Activated gamma-delta T cell (primary cell): ENCODE results near the gene SOD2.
"Not testable (repeated sequence)": the region's sequence is repeated elsewhere in the genome, so short reads cannot be mapped to it uniquely, and the experiment has no call there.

ENCODE experiments used
- DNase-seq: peaks from one replicate; lab custom pipeline; 2025; lab: John Stamatoyannopoulos, UW

SOD2 gene

DNA sequence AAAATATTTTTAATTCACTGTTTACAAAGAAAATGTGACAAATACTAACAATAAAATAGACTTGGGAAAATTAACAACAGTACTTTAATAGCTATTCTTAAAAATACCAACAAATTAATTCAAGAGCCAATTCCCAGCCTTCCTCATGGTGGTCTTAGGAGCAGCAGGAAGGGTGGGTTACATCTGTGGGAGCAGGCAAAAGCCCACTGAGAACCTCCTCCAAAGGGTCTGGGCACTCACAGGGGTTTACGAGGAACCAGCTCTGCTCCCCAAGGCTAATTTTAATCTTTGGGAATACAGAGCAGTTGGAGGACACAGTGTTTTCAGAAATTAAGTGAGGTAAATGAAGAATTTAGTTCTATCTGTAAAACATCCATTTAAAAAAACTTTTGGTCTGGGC is 10.2 kb downstream of the SOD2 start:
- DNase-seq = no peak

DNA sequence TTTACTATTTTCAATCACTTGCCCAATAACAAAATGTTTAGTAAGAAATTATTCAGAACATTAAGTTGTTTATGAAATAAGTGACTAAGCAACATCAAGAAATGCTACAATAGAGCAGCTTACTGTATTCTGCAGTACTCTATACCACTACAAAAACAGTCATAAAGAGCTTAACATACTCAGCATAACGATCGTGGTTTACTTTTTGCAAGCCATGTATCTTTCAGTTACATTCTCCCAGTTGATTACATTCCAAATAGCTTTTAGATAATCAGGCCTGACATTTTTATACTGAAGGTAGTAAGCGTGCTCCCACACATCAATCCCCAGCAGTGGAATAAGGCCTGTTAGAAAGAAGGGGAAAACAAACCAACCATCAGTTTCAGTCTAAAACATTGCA is 10.7 kb downstream of the SOD2 start:
- no peak for DNase-seq

DNA sequence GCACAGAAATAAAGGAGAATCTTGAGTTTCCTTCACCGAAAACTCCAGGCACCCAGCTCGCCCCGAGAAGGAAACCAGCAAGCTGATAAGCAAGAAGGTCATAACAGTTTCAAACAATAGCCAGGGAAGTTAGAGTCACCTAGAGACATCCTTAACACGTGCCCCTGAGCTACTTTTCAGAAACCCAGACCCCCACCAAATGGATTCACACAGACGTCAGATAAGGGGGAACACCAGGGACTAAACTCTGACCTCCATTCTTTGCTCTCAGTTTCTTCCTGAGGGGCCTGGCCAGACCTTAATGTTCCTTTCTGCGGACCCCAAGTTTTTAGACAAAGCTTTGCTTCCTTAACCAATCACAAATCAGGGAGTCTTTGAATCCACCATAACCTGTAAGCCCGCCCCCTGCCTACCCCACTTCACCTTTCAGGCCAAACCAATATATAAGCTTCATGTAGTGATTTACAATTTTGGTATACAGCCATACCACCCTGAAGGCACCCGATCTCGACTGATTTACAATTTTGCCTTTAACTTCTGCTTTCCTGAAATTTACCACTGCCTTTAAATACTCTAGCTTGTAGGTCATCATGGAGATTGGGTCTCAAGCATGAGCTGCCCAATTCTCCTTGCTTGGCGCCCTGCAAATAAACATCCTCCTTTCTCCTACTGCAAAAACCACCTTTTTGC is 11.7 kb downstream of the SOD2 start:
- DNase-seq = no peak

DNA sequence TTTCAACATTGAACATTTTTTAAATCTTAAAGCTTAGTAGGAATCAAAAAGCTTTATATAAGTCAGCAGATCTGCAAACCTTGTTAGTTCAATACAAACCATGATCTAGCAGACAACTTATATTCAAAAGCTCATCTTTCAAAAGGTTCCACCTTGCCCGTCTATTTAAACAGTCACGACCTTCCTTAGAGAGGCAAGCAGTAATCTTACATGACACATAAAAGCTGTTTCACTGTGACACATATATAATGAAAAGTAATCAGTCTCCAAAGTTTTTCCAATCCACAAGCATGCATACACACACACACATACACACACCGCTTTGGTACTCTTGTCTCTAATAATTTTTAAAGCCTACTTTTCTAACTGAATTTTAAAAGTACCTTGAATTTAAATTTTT is 12.9 kb downstream of the SOD2 start:
- no peak for DNase-seq

DNA sequence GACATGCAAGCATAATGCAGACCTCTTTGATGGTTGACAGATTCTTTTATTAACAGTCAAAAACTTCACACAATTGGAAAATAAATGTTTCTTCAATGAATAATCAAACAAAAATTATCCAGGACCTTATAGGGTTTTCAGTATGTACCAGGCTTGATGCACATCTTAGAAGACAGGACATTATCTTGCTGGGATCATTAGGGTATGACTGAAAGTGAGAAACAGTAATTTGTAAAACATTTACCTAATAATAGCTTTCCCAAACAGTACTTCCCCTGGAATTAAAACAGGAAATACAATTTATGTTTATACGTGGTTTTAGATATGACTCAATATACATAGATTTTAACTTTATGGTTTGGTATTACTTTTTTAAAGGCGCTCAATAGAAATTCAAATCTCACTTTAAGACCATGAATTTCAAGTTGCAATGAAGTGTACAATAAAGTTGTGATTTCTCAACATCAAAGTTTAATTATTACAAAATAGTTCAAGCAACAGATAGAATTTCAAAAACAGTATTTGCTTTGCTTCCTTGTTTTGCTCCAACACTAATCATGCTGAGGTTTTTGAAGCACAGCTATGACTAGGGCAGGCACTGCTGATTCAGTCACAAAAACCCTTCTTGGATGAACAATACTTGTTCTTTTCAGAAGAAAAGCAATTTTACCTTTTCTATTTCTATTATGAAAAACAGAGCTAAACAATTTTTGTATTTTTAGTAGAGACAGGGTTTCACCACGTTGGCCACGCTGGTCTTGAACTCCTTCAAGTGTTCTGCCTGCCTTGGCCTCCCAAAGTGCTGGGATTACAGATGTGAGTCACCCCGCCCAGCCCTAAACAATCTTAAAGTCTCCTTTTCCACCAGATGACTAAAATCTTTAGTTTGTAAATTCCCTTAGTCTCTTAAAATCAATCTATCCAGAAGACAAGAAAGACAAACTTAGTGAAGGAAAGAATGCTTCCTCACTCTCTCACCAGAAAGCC is 13.7 kb downstream of the SOD2 start:
- DNase-seq = no peak

DNA sequence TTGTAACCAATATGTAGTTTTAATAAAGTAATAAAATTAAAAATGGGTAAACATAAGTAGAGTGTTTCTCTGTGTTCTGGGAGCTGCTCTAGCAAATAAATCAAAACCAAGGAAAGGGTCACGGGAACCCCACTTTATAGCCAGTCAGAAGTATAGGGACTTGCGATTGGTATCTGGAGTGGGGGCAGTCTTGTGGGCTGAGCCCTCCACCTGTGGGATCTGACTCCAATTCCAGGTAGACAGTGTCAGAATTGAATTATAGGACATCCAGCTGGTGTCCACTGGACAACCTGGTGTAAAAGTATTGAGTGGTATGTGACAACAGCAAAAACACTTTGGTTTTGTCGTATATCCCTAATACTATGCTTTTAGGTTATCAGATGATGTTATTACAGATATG is 14.5 kb downstream of the SOD2 start:
- DNase-seq = no peak

DNA sequence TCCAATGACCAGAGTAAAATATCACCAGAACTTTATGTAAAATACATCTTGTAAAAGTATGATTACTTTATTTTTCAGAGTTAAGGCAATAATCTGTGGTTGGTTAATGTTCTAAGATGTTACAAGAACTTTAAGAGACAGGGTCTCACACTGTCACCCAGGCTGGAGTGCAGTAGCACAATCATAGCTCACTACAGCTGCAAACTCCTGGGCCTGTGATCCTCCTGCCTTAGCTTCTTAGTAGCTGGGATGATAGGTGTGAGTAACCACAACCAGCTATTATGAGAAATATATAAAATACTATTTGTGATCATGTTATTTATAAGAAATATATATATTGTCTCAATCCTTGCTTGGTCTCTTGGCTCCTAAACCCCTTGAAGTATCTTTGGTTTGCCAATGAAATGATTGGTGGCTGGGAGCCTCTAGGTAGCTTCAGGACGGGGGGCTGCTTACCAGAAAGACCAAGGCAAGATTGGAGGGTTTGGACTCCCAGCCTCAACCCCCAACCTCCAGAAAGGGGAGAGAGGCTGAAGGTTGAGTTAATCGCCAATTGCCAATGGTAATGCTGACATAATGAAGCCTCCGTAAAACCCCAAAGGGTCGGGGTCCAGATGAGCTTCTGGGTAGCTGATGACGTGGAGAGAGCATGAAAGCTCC is 15.4 kb downstream of the SOD2 start:
- no peak for DNase-seq

DNA sequence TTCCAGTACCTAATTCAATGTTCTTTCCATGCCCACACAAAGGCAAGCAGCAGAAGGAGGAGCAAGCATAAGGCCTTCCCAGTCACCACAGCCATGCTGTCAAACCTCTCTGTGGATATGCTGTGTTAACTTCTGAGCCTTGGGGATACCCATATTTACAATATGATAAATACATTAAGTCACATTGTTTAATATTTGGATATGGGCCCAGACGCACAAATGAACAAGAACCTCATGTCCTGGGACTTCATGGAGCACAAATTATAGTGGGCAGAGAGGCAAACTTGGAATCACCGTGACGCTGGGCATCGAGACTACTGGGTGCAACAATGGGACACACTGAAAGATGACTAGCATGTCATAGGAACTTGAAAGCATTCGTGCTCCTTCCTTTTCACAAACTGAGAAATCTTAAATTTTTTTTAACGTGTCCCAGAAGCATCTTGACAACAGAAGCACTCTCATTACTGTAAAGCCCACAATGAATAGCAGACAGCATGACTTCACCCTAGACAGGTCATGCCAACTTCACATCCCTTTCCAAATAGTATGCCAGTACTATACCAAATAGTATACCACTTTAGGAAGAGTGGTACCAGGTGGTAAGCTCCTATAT is 16.0 kb downstream of the SOD2 start:
- no peak for DNase-seq

DNA sequence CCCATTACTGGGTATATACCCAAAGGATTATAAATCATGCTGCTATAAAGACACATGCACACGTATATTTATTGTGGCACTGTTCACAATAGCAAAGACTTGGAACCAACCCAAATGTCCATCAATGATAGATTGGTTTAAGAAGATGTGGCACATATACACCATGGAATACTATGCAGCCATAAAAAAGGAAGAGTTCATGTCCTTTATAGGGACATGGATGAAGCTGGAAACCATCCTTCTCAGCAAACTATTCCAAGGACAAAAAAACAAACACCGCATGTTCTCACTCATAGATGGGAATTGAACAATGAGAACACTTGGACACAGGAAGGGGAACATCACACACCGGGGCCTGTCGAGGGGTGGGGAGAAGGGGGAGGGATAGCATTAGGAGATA is 16.8 kb downstream of the SOD2 start:
- not testable (repeated sequence) for DNase-seq

DNA sequence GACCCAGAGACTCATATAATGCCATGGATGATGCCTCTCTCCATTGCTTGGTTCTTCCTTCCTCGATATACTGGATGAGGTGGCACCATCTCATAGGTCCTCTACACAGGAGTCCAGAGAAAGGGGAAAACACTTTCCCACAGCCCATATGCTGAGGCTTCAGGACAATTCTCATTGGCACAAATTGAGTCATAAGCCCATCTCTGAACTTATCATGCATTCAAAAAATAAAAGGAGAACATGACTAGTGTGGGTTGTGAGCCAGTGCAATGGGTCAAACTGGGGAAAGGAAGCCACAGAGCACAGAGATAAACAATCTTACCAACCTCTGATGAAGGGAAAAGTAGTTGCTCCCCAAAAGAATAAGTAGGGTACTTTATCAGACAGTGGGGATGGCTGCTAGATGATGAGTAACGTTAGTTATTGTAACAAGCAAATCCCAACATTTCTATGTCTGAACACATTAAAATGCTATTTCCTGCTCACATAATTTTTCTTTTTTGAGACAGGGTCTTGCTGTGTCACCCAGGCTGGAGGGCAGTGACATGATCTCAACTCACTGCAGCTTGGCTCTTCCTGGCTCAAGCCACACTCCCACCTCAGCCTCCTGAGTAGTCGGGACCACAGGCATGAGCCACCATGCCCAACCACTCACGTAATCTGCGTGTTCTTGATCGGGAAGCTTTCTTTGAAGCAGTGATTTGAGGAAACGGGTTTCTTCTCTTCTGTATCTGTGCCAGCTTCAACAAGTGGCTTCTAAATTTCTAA is 27.0 kb downstream of the SOD2 start:
- no peak for DNase-seq

DNA sequence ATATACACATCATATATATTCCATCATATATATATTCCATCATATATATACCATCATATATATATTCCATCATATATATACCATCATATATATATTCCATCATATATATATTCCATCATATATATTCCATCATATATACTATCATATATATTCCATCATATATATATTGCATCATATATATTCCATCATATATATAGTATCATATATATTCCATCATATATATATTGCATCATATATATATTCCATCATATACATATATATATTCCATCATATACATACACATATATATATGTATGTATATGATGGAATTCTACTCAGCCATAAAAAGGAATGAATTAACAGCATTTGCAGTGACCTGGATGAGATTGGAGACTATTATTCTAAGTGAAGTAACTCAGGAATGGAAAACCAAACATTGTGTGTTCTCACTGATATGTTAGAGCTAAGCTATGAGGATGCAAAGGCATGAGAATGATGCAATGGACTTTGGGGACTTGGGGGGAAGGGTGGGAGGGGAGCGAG is 29.6 kb downstream of the SOD2 start:
- DNase-seq = not testable (repeated sequence)

DNA sequence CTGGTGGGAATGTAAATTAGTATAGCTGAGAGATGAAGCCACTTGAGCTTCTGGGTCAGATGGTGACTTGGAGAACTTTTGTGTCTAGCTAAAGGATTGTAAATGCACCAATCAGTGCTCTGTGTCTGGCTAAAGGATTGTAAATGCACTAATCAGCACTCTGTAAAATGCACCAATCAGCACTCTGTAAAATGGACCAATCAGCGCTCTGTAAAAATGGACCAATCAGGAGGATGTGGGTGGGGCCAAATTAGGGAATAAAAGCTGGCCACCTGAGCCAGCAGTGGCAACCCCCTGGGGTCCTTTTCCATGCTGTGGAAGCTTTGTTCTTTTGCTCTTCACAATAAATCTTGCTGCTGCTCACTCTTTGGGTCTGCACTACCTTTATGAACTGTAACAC is 31.1 kb downstream of the SOD2 start:
- DNase-seq = not testable (repeated sequence)

DNA sequence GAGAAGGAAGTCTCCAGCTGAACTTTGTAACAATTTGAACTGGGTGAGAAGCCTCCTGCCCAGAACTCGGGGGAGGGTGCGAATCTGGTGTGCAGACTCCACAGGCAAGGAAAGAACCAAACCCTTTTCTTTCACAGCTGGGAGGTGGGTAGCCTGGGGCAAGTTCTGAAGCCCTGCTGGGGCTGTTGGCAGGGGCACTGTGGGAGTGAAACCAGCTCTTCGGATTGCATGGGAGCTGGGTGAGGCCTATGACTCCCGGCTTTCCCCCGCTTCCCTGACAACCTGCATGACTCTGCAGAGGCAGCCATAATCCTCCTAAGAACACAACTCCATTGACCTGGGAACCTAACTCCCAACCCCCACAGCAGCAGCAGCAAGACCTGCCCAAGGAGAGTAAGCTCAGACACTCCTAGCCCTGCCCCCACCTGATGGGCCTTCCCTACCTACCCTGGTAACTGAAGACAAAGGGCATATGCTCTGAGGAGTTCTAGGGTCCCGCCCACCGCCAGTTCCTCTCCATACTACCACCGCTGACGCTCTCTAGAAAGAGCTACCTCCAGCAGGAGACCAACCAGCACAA is 37.5 kb downstream of the SOD2 start:
- DNase-seq = no peak

DNA sequence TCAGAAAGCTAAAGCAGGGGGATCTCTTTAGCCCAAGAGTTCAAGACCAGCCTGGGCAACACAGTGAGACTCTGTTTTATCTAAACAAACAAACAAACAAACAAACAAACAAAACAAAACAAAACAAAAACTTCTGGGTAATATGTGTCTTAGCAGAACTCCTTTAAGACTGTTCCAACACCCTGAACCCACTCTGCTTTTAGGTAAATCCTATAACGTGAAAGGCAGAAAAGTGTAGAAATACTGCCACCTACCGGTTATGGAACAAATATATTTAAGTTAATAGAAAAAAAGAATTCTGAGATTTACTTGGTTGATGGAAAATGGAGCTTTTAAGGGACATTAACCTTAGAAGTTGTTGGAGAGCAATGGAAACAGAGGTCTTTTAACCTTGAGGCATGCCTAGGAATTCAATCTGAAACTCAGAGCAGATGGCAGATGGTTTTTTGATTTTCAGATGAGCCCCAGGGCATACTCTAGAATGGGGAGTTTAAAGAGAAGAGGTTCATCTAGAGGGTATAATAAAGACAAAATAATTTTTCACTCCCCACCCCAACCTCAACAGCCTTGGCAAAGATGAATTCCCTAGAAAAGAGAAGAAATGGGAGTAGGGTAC is 38.5 kb downstream of the SOD2 start:
- DNase-seq = no peak

DNA sequence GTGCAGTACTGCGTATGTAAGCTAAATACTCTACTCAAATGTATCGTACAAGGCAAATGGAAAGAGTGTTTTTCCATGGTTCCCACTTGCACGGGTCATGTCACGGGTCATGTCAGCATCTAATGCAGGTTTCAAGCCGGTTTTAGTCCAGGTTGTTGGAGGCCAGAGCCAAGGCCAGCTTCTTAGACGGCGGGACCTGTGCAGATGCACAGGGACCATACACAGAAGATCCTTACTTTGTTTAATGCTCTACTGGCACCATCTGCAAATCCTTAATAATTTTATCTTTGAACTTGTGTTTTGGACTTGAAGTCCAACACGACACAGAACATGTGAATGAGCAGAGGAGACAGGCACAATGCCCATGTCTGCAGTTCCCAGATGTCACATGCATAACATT is 42.7 kb downstream of the SOD2 start:
- no peak for DNase-seq

DNA sequence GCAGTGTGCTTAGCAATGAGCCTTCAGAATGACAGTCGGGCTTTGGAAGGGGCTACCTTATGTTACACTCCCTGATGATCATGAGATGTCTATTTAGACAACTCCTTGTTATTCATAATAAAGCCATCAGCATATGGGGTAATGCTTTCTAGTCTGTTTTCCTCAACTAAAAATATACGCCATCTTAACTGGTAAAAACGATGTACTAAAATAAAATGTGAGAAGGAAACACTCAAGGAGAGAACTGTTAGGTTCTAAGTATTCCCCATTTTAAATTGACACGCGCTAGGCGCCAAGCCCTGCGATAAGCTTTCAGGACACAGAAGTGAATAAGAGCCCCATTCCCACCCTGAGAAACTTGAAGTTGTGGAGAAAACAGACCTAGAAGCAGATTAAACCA is 43.6 kb downstream of the SOD2 start:
- DNase-seq = no peak

DNA sequence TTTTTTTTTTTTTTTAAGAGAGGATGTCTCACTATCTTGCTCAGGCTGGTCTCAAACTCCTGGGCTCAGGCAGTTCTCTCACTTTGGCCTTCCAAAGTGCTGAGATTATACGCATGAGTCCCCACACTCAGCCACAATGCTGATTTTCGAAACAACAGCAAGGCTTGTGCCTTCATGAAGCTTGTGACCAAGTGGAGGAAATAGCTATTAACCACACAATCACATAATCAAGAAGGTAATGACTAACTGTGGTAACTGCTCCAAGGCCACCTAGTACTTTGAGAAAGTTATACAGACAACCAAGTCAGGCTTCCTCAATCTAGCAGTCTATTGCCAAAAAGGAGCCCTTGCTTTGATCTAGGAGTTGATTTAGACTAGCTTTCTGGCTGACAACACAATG is 46.3 kb downstream of the SOD2 start:
- DNase-seq = no peak

DNA sequence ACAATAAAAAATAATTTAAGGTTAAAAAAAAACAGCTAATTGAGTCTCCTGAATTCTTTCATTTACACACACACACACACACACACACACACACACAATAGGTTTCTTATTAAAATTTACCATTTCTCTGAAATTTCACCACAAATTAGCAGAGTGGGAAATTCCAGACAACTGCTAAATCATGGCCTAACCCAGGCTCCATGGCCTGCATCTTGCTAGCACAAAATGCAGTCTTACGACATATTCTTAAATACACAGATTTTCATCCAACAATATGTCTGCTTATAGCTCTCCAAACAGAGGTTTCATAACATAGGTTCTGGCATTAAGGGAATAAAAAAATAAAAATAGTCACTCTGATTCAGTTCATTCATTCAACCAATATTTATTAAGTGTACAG is 46.9 kb downstream of the SOD2 start:
- DNase-seq = no peak

DNA sequence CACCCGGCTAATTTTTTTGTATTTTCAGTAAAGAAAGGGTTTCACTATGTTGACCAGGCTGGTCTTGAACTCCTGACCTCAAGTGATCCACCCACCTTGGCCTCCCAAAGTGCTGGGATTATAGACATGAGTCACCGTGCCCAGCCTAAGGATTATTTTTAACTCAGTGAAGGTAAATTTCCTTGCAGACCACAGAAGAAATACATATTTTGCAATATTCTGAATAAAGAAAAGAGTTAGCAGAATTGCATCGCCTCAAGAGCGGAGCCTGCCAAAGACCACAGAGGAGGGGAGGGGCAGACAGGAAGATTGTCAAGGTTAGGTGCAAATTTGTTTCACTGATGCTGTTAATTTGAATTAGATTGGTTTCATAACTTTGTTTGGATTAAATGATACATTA is 47.4 kb downstream of the SOD2 start:
- DNase-seq = no peak
